HEK293 (cell line): ENCODE data around the gene C8G.

Experiments
- CTCF ChIA-PET: fragments of 350-600 bp; formaldehyde crosslinking; extraction: SDS; loops from one replicate; lab custom pipeline; 2021; ENCODE audit warnings: antibody characterized with exemption; lab: Yijun Ruan, JAX
- POLR2A ChIA-PET: fragments of 300-600 bp; formaldehyde crosslinking; extraction: SDS; loops from one replicate; lab custom pipeline; 2020; ENCODE audit warnings: antibody characterized with exemption, inconsistent platforms; lab: Yijun Ruan, JAX
- H3K27ac ChIP-seq: fragments of 200-500 bp; sonication (Bioruptor generic); 2 replicates; pipeline ENCODE4 v1.5.1; 2014; ENCODE audit warnings: low read depth, low read length, control low read depth, inconsistent platforms; ENCODE audit errors: extremely low read depth
- H3K36me3 ChIP-seq, 2 experiments: fragments of 200-500 bp in 1 of 2; sonication (Bioruptor generic) in 1 of 2; 1 replicate in 1 of 2; 2 replicates in 1 of 2; pipeline ENCODE4 v1.5.1; 2014 to 2017; ENCODE audit warnings: inconsistent platforms in 2 of 2, low read length in 2 of 2; ENCODE audit not compliant: control insufficient read depth in 2 of 2, insufficient read depth in 1 of 2
- H3K4me1 ChIP-seq: fragments of 200-500 bp; sonication (Bioruptor generic); 2 replicates; pipeline ENCODE4 v1.5.1; 2014; ENCODE audit warnings: mild to moderate bottlenecking, low read length, inconsistent platforms; ENCODE audit not compliant: control insufficient read depth, insufficient read depth
- H3K4me3 ChIP-seq: 2 replicates; pipeline ENCODE4 v1.5.1; 2011; ENCODE audit warnings: low read depth, mild to moderate bottlenecking, control low read depth, low read length, moderate library complexity
- H3K9me3 ChIP-seq: fragments of 200-500 bp; sonication (Bioruptor generic); 2 replicates; pipeline ENCODE4 v1.5.1; 2014; ENCODE audit warnings: low read depth, low read length, inconsistent platforms; ENCODE audit not compliant: control insufficient read depth, insufficient read depth
- GLI2 ChIP-seq: fragments of 450-650 bp; formaldehyde crosslinking; IDR thresholded peaks from 2 replicates; pipeline ENCODE4; 2017; ENCODE audit warnings: missing biosample characterization, missing genetic modification characterization, low read depth, borderline replicate concordance
- GLIS1 ChIP-seq: fragments of 450-650 bp; formaldehyde crosslinking; IDR thresholded peaks from 2 replicates; pipeline ENCODE4 v1.5.1; 2016; ENCODE audit warnings: missing biosample characterization, missing genetic modification characterization
- HOXD13 ChIP-seq: sonication (generic); formaldehyde crosslinking; IDR thresholded peaks from 2 replicates; pipeline ENCODE4 v1.8.0; 2022; ENCODE audit warnings: missing genetic modification reagents, borderline replicate concordance
- IKZF3 ChIP-seq: fragments of 450-650 bp; IDR thresholded peaks from 2 replicates; pipeline ENCODE4 v1.5.0; 2018; ENCODE audit warnings: missing biosample characterization, mild to moderate bottlenecking, missing genetic modification characterization, moderate library complexity
- KLF10 ChIP-seq: fragments of 450-650 bp; IDR thresholded peaks from 2 replicates; pipeline ENCODE4 v1.5.1; 2018; ENCODE audit warnings: missing biosample characterization, mild to moderate bottlenecking, missing genetic modification characterization
- KLF9 ChIP-seq: fragments of 450-650 bp; formaldehyde crosslinking; IDR thresholded peaks from 2 replicates; pipeline ENCODE4 v1.5.1; 2016; ENCODE audit warnings: missing biosample characterization, missing genetic modification characterization, low read depth
- SALL2 ChIP-seq: fragments of 450-650 bp; formaldehyde crosslinking; IDR thresholded peaks from 2 replicates; pipeline ENCODE4 v1.5.0; 2017; ENCODE audit warnings: missing biosample characterization, mild to moderate bottlenecking, missing genetic modification characterization, borderline replicate concordance
- SCRT2 ChIP-seq: fragments of 450-650 bp; formaldehyde crosslinking; IDR thresholded peaks from 2 replicates; pipeline ENCODE4 v1.5.1; 2016; ENCODE audit warnings: missing biosample characterization, missing genetic modification characterization
- ZBTB20 ChIP-seq: fragments of 450-650 bp; formaldehyde crosslinking; IDR thresholded peaks from 2 replicates; pipeline ENCODE4 v1.5.1; 2016; ENCODE audit warnings: missing biosample characterization, missing genetic modification characterization
- ZEB2 ChIP-seq: fragments of 450-650 bp; formaldehyde crosslinking; IDR thresholded peaks from 2 replicates; pipeline ENCODE4 v1.5.1; 2016; ENCODE audit warnings: missing biosample characterization, missing genetic modification characterization
- ZFP3 ChIP-seq: fragments of 450-650 bp; formaldehyde crosslinking; IDR thresholded peaks from 2 replicates; pipeline ENCODE4 v1.5.1; 2016; ENCODE audit warnings: low read depth, missing biosample characterization, missing genetic modification characterization
- ZFP41 ChIP-seq: fragments of 450-650 bp; formaldehyde crosslinking; IDR thresholded peaks from 2 replicates; pipeline ENCODE4 v1.5.1; 2016; ENCODE audit warnings: missing biosample characterization, missing genetic modification characterization, borderline replicate concordance
- ZFP69B ChIP-seq: fragments of 450-650 bp; formaldehyde crosslinking; IDR thresholded peaks from 2 replicates; pipeline ENCODE4 v1.5.1; 2016; ENCODE audit warnings: missing biosample characterization, missing genetic modification characterization
- ZNF114 ChIP-seq: fragments of 450-650 bp; formaldehyde crosslinking; IDR thresholded peaks from 2 replicates; pipeline ENCODE4 v1.5.0; 2017; ENCODE audit warnings: missing biosample characterization, missing genetic modification characterization
- ZNF155 ChIP-seq: fragments of 450-650 bp; formaldehyde crosslinking; IDR thresholded peaks from 2 replicates; pipeline ENCODE4 v1.5.1; 2016; ENCODE audit warnings: missing biosample characterization, missing genetic modification characterization
- ZNF311 ChIP-seq: fragments of 450-650 bp; formaldehyde crosslinking; IDR thresholded peaks from 2 replicates; pipeline ENCODE4 v1.5.1; 2017; ENCODE audit warnings: missing biosample characterization, missing genetic modification characterization, borderline replicate concordance
- ZNF324 ChIP-seq: fragments of 450-650 bp; formaldehyde crosslinking; IDR thresholded peaks from 2 replicates; pipeline ENCODE4 v1.5.1; 2016; ENCODE audit warnings: missing biosample characterization, missing genetic modification characterization
- ZNF404 ChIP-seq: fragments of 450-650 bp; formaldehyde crosslinking; IDR thresholded peaks from 2 replicates; pipeline ENCODE4 v1.5.1; 2017; ENCODE audit warnings: missing biosample characterization, missing genetic modification characterization
- ZNF426 ChIP-seq: fragments of 450-650 bp; formaldehyde crosslinking; IDR thresholded peaks from 2 replicates; pipeline ENCODE4 v1.5.1; 2017; ENCODE audit warnings: missing biosample characterization, missing genetic modification characterization, mild to moderate bottlenecking, inconsistent platforms, moderate library complexity
- ZNF449 ChIP-seq: fragments of 450-650 bp; formaldehyde crosslinking; IDR thresholded peaks from 2 replicates; pipeline ENCODE4 v1.5.1; 2017; ENCODE audit warnings: missing biosample characterization, mild to moderate bottlenecking, missing genetic modification characterization, moderate library complexity
- ZNF514 ChIP-seq: fragments of 450-650 bp; formaldehyde crosslinking; IDR thresholded peaks from 2 replicates; pipeline ENCODE4 v1.5.1; 2016; ENCODE audit warnings: missing biosample characterization, missing genetic modification characterization
- ZNF596 ChIP-seq: fragments of 450-650 bp; IDR thresholded peaks from 2 replicates; pipeline ENCODE4 v1.5.0; 2018; ENCODE audit warnings: missing biosample characterization, mild to moderate bottlenecking, missing genetic modification characterization, moderate library complexity
- ZNF701 ChIP-seq: fragments of 450-650 bp; formaldehyde crosslinking; IDR thresholded peaks from 2 replicates; pipeline ENCODE4 v1.5.1; 2016; ENCODE audit warnings: missing biosample characterization, missing genetic modification characterization
- ZNF785 ChIP-seq: fragments of 450-650 bp; formaldehyde crosslinking; IDR thresholded peaks from 2 replicates; pipeline ENCODE4 v1.5.1; 2016; ENCODE audit warnings: missing biosample characterization, missing genetic modification characterization
- ZNF830 ChIP-seq: fragments of 450-650 bp; IDR thresholded peaks from 2 replicates; pipeline ENCODE4 v1.5.0; 2018; ENCODE audit warnings: missing biosample characterization, missing genetic modification characterization, low read depth, mild to moderate bottlenecking, moderate library complexity
- TF ChIP-seq, protein P1 (sequence below): fragments of 450-650 bp; formaldehyde crosslinking; IDR thresholded peaks from 2 replicates; pipeline ENCODE4 v1.5.1; 2017; ENCODE audit warnings: missing biosample characterization, missing genetic modification characterization
- TF ChIP-seq, protein P2 (sequence below): fragments of 450-650 bp; formaldehyde crosslinking; IDR thresholded peaks from 2 replicates; pipeline ENCODE4 v1.5.1; 2016; ENCODE audit warnings: missing biosample characterization, missing genetic modification characterization

Gene C8G

GRCh38 chr9:136910197-136910900 is 34.7 kb upstream of the C8G start:
- TF ChIP-seq ZNF155, result no peak
- TF ChIP-seq ZEB2 (tag by site-specific recombination), result no peak
- TF ChIP-seq KLF9 (tag by site-specific recombination), result no peak
- no peak for TF ChIP-seq ZNF596
- no peak for TF ChIP-seq IKZF3 (tag by site-specific recombination)
- no peak for TF ChIP-seq ZNF324 (tag by site-specific recombination)
- TF ChIP-seq ZNF701 (tag by site-specific recombination), result no peak
- no peak for TF ChIP-seq ZNF114
- TF ChIP-seq ZNF785, result no peak
- TF ChIP-seq ZFP3 (tag by site-specific recombination), result no peak
- TF ChIP-seq ZNF426, result no peak
- TF ChIP-seq, all 188 proteins: peak for 0
- ChIA-PET POLR2A (no interaction called here), CTCF (interaction anchor here (0.6 to 1.2 kb wide), 4 partner anchors 10 to 470 kb away, joined by 3 read pairs; no protein-coding TSS in a partner anchor)
- peaks cover 15 to 76% of the 10 kb centered on the region in 2 experiments; a peak in 2 of 3 replicates for H3K36me3 ChIP-seq
- H3K4me3 ChIP-seq, result no peak overlapping the region
- no peak overlapping the region for H3K27ac ChIP-seq
- H3K4me1 ChIP-seq, result no peaks in the 10 kb centered on the region
- no peaks in the 10 kb centered on the region for H3K9me3 ChIP-seq

DNA sequence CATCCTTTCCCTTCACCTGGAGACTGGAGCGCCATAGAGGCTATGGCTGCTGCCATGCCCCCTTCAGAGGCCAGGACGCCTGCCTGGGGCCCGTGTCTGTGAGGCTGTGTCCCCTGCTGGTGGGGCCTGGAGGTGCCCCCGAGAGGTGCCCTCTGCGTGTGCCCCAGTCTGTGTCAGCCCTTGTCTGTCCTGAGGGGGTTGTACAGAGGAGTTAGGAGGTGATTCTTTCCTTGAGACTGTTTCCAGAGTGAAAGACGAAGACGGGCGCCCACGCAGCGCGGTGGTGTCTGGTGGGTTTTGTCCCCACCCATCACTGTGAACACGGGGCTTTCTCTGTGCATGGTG is 34.2 kb upstream of the C8G start:
- no peak overlapping the region for H3K27ac ChIP-seq
- no peaks in the 10 kb centered on the region for H3K9me3 ChIP-seq
- H3K4me1 ChIP-seq, result no peaks in the 10 kb centered on the region
- no peak overlapping the region for H3K4me3 ChIP-seq
- ChIA-PET POLR2A (no interaction called here), CTCF (interaction anchor here (0.6 to 1.2 kb wide), 3 partner anchors 9 to 471 kb away, joined by 3 read pairs; no protein-coding TSS in a partner anchor)
- TF ChIP-seq, protein P1, sequence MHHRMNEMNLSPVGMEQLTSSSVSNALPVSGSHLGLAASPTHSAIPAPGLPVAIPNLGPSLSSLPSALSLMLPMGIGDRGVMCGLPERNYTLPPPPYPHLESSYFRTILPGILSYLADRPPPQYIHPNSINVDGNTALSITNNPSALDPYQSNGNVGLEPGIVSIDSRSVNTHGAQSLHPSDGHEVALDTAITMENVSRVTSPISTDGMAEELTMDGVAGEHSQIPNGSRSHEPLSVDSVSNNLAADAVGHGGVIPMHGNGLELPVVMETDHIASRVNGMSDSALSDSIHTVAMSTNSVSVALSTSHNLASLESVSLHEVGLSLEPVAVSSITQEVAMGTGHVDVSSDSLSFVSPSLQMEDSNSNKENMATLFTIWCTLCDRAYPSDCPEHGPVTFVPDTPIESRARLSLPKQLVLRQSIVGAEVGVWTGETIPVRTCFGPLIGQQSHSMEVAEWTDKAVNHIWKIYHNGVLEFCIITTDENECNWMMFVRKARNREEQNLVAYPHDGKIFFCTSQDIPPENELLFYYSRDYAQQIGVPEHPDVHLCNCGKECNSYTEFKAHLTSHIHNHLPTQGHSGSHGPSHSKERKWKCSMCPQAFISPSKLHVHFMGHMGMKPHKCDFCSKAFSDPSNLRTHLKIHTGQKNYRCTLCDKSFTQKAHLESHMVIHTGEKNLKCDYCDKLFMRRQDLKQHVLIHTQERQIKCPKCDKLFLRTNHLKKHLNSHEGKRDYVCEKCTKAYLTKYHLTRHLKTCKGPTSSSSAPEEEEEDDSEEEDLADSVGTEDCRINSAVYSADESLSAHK (tag by site-specific recombination), result no peak
- TF ChIP-seq HOXD13 (CRISPR knock-in tag) (no peak), ZNF830 (tag by site-specific recombination) (no peak), GLIS1 (tag by site-specific recombination) (no peak), ZNF449 (no peak), ZNF514 (tag by site-specific recombination) (no peak), ZNF311 (tag by site-specific recombination) (no peak), ZFP69B (tag by site-specific recombination) (no peak), ZBTB20 (tag by site-specific recombination) (no peak), KLF10 (tag by site-specific recombination) (no peak), SALL2 (tag by site-specific recombination) (no peak), SCRT2 (tag by site-specific recombination) (no peak), ZNF404 (no peak), ZNF114 (no peak), GLI2 (tag by site-specific recombination) (no peak), ZFP41 (tag by site-specific recombination) (no peak)
- TF ChIP-seq, protein P2, sequence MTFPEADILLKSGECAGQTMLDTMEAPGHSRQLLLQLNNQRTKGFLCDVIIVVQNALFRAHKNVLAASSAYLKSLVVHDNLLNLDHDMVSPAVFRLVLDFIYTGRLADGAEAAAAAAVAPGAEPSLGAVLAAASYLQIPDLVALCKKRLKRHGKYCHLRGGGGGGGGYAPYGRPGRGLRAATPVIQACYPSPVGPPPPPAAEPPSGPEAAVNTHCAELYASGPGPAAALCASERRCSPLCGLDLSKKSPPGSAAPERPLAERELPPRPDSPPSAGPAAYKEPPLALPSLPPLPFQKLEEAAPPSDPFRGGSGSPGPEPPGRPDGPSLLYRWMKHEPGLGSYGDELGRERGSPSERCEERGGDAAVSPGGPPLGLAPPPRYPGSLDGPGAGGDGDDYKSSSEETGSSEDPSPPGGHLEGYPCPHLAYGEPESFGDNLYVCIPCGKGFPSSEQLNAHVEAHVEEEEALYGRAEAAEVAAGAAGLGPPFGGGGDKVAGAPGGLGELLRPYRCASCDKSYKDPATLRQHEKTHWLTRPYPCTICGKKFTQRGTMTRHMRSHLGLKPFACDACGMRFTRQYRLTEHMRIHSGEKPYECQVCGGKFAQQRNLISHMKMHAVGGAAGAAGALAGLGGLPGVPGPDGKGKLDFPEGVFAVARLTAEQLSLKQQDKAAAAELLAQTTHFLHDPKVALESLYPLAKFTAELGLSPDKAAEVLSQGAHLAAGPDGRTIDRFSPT (tag by site-specific recombination), result no peak
- H3K36me3 ChIP-seq, result peaks cover 10 to 78% of the 10 kb centered on the region in 2 experiments; a peak in 2 of 3 replicates
